A673 (cell line): ENCODE measurements around the gene TRAPPC12. TPM values are rescaled to one million over a fixed set of nuclear protein-coding genes. Genes with fewer than 3 reads are reported as not detected.

Experiments
- BruUV-seq: library from RNA; stranded (reverse); fragments of 400-500 nt; replicated peaks from 2 replicates; lab custom pipeline; 2021; lab: Mats Ljungman, UMichigan
- CTCF ChIA-PET: fragments of 300-600 bp; sonication (Branson Sonifier 250); formaldehyde crosslinking; loops from one replicate; lab custom pipeline; 2022; ENCODE audit warnings: antibody characterized with exemption; lab: Charles Lee
- POLR2A ChIA-PET: fragments of 300-600 bp; sonication (Branson Sonifier 250); formaldehyde crosslinking; loops from one replicate; lab custom pipeline; 2022; ENCODE audit warnings: antibody characterized with exemption; ENCODE audit not compliant: low non-redundant PET; lab: Charles Lee
- DNase-seq: peaks from one replicate; pipeline ENCODE4 v3.0.0-alpha.2; 2015; ENCODE audit warnings: low spot score
- H3K27ac ChIP-seq: fragments of 200-600 bp; sonication (generic); 2 replicates; pipeline ENCODE4 v1.5.1; 2016; ENCODE audit warnings: mixed run types, low read depth, mild to moderate bottlenecking, mixed read lengths, antibody characterized with exemption, low read length; ENCODE audit not compliant: poor library complexity, severe bottlenecking
- H3K27me3 ChIP-seq: fragments of 200-600 bp; sonication (generic); replicated peaks from 2 replicates; pipeline ENCODE4 v1.6.1; 2017; ENCODE audit warnings: mixed run types, low read depth, mild to moderate bottlenecking, mixed read lengths, antibody characterized with exemption, low read length; ENCODE audit not compliant: insufficient read depth, poor library complexity
- H3K36me3 ChIP-seq: fragments of 200-600 bp; sonication (generic); 2 replicates; pipeline ENCODE4 v1.6.1; 2016; ENCODE audit warnings: mixed run types, mild to moderate bottlenecking, mixed read lengths, antibody characterized with exemption, low read length; ENCODE audit not compliant: insufficient read depth, poor library complexity, severe bottlenecking
- H3K4me1 ChIP-seq: fragments of 200-600 bp; sonication (generic); 2 replicates; pipeline ENCODE4 v1.6.1; 2017; ENCODE audit warnings: mixed run types, mild to moderate bottlenecking, mixed read lengths, antibody characterized with exemption, low read length; ENCODE audit not compliant: insufficient read depth, poor library complexity, severe bottlenecking
- H3K4me3 ChIP-seq: fragments of 200-600 bp; sonication (generic); 2 replicates; pipeline ENCODE4 v1.5.1; 2016; ENCODE audit warnings: low read depth, mixed run types, mild to moderate bottlenecking, mixed read lengths, low read length; ENCODE audit not compliant: poor library complexity, severe bottlenecking
- H3K9me3 ChIP-seq: fragments of 200-600 bp; sonication (generic); 2 replicates; pipeline ENCODE4 v1.6.1; 2016; ENCODE audit warnings: mixed run types, low read depth, mild to moderate bottlenecking, mixed read lengths, antibody characterized with exemption, low read length; ENCODE audit not compliant: poor library complexity, severe bottlenecking
- EZH2 ChIP-seq: fragments of 200-600 bp; sonication (generic); IDR thresholded peaks from 2 replicates; pipeline ENCODE4 v1.6.1; 2017; ENCODE audit warnings: borderline replicate concordance, low read depth, mild to moderate bottlenecking, mixed read lengths, antibody characterized with exemption, low read length; ENCODE audit not compliant: poor library complexity, severe bottlenecking
- intact Hi-C: fragments of 100-400 bp; cut with micrococcal nuclease; formaldehyde crosslinking; loops from one replicate; pipeline ENCODE4 v1.10.0; 2022; ENCODE audit not compliant: unreplicated experiment
- total RNA-seq: library from RNA; stranded (reverse); gene quantifications from 2 replicates; pipeline ENCODE4 v1.2.3, GENCODE V29; 2021
- TF ChIP-seq, protein P1 (sequence below): fragments of 300-800, 200-600 bp; sonication (generic); conservative IDR thresholded peaks from 2 replicates; pipeline ENCODE4 v1.5.1; 2017; ENCODE audit warnings: low read depth, mild to moderate bottlenecking, antibody characterized with exemption, low read length, moderate library complexity, mixed read lengths

The TRAPPC12 gene
- total RNA-seq, 1 experiment from 2014 or later = 94.4 TPM

DNA sequence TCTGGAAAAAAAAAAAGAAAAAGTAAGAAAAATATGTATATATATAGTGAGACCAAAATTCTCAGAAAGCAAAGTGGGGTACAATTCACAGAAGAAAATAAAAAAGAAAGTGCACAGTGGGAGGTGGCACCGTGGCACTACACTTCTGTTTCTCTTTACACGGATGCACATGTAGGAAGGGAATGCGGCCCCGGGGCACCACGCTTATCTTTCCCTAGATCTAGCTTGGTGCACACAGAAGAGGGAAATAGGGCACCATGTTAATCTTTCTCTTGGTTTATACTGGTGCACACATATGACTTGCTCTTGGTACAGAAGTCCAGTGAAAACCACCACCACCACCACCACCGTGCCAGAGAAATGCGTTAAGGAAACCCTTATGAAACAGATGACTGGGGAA lies 33.9 kb upstream of the TRAPPC12 start:
- BruUV-seq = no TSS peak
- H3K27ac ChIP-seq = no peak overlapping the region
- H3K4me3 ChIP-seq = no peak overlapping the region
- H3K4me1 ChIP-seq = no peaks in the 10 kb centered on the region
- no peaks in the 10 kb centered on the region for H3K27me3 ChIP-seq
- ChIA-PET POLR2A (no interaction called here), CTCF (no interaction called here)
- H3K36me3 ChIP-seq = no peaks in the 10 kb centered on the region
- no peaks in the 10 kb centered on the region for H3K9me3 ChIP-seq
- TF ChIP-seq, protein P1, sequence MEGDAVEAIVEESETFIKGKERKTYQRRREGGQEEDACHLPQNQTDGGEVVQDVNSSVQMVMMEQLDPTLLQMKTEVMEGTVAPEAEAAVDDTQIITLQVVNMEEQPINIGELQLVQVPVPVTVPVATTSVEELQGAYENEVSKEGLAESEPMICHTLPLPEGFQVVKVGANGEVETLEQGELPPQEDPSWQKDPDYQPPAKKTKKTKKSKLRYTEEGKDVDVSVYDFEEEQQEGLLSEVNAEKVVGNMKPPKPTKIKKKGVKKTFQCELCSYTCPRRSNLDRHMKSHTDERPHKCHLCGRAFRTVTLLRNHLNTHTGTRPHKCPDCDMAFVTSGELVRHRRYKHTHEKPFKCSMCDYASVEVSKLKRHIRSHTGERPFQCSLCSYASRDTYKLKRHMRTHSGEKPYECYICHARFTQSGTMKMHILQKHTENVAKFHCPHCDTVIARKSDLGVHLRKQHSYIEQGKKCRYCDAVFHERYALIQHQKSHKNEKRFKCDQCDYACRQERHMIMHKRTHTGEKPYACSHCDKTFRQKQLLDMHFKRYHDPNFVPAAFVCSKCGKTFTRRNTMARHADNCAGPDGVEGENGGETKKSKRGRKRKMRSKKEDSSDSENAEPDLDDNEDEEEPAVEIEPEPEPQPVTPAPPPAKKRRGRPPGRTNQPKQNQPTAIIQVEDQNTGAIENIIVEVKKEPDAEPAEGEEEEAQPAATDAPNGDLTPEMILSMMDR = no peak
- no peak for TF ChIP-seq EZH2
- intact Hi-C loops = no loop called here
- DNase-seq = no peak

DNA sequence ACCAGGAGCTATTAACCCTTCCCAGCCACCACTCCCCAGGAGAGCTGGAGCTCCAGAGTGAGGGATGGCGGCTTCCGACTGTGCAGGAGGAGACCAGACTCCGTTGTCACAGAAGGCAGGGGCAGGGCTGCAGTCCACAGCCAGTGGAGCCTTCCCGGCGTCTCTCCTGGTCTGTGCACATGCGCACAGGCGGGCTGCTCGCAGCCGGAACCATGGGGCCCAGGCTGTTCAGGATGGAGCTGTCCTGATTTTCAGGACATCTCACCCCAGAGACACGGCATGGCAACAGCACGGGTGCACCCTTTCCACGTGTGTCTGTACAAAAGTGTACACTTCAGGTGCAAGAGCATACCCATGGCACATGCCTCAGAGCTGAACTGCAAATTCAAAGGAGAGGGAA lies 30.7 kb upstream of the TRAPPC12 start:
- DNase-seq = no peak
- ChIA-PET POLR2A (interaction anchor here (0.5 kb wide), 1 partner anchor 8 kb away, joined by 3 read pairs; no protein-coding TSS in a partner anchor), CTCF (no interaction called here)
- H3K4me1 ChIP-seq = no peaks in the 10 kb centered on the region
- no peak for TF ChIP-seq EZH2
- TF ChIP-seq, protein P1 = no peak
- no peaks in the 10 kb centered on the region for H3K9me3 ChIP-seq
- H3K36me3 ChIP-seq = peaks cover 6% of the 10 kb centered on the region
- no peak overlapping the region for H3K4me3 ChIP-seq
- intact Hi-C loops = no loop called here
- H3K27me3 ChIP-seq = no peaks in the 10 kb centered on the region
- no TSS peak for BruUV-seq
- no peak overlapping the region for H3K27ac ChIP-seq

DNA sequence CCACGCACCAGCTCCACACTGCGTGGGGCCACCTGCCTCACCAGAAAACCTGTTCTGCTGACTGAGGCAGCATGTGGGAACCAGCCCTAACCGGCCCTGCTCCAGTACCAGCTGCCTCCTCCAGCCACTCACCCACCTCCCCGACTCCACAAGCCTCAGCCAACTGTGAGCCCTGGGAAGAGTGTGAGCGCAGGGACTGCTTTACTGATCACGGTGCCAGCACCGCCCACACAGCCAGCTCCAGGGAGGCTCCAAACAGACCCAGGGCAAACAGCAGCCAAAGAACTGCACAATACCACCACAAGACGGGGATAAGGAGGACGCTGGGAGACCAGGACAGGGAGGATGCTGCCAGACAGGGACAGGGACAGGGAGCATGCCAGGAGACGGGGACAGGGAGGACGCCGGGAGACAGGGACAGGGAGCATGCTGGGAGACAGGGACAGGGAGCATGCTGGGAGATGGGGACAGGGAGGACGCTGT lies 30.2 kb upstream of the TRAPPC12 start:
- peaks cover 11% of the 10 kb centered on the region for H3K36me3 ChIP-seq
- H3K9me3 ChIP-seq = no peaks in the 10 kb centered on the region
- H3K27me3 ChIP-seq = no peaks in the 10 kb centered on the region
- intact Hi-C loops = no loop called here
- no TSS peak for BruUV-seq
- TF ChIP-seq, protein P1 = no peak
- no peak for TF ChIP-seq EZH2
- H3K4me1 ChIP-seq = no peaks in the 10 kb centered on the region
- DNase-seq = peak; percentile 10
- ChIA-PET CTCF (no interaction called here), POLR2A (no interaction called here)
- no peak overlapping the region for H3K27ac ChIP-seq
- H3K4me3 ChIP-seq = no peak overlapping the region
